ENCODE results near the gene ZBTB1. TPM values are rescaled to one million over a fixed set of nuclear protein-coding genes. Genes with fewer than 3 reads are reported as not detected.
A peak's percentile ranks its signal among the peaks of the same experiment; 100 is the strongest.

ZBTB1 gene
- total RNA-seq, 4 donors from 2014 or later = 17.8 to 41.8 (median 23.9) TPM

GRCh38 chr14:64495252-64495651, 9.3 kb upstream of the ZBTB1 start:
- Histone ChIP-seq H3K9me3 (no peaks in the 10 kb centered on the region), H3K4me3 (no peak overlapping the region), H3K27ac (no peak overlapping the region), H3K36me3 (peaks cover 0 to 20% (median 0%) of the 10 kb centered on the region in 3 donors), H3K4me1 (peaks cover 0 to 10% (median 6%) of the 10 kb centered on the region in 3 donors), H3K27me3 (no peaks in the 10 kb centered on the region)
- intact Hi-C loops (cut with DNase I) = no loop called here
- no peak for DNase-seq
- TF ChIP-seq CTCF (IDR thresholded peaks at IDR 0.05) (no peak), POLR2A (IDR thresholded peaks at IDR 0.05) (no peak)

GRCh38 chr14:64496764-64497163, 7.8 kb upstream of the ZBTB1 start:
- intact Hi-C loops (cut with DNase I) = no loop called here
- Histone ChIP-seq H3K27ac (no peak overlapping the region), H3K4me3 (no peak overlapping the region), H3K9me3 (no peaks in the 10 kb centered on the region), H3K4me1 (peaks cover 12 to 25% (median 20%) of the 10 kb centered on the region in 3 donors), H3K36me3 (peaks cover 0 to 12% (median 0%) of the 10 kb centered on the region in 3 donors), H3K27me3 (no peaks in the 10 kb centered on the region)
- TF ChIP-seq POLR2A (IDR thresholded peaks at IDR 0.05) = no peak
- no peak for DNase-seq

- H3K9me3 ChIP-seq = no peaks in the 10 kb centered on the region
- H3K4me3 ChIP-seq = no peak overlapping the region
- H3K4me1 ChIP-seq = peaks cover 26 to 37% (median 29%) of the 10 kb centered on the region in 3 donors
- H3K27me3 ChIP-seq = no peaks in the 10 kb centered on the region
- WGBS, 2 donors = 94 to 96% methylated on average over 1 of the region's 1 CpG
- TF ChIP-seq POLR2A (IDR thresholded peaks at IDR 0.05) (no peak), CTCF (IDR thresholded peaks at IDR 0.05) (no peak)
- intact Hi-C loops (cut with DNase I) = no loop called here
- H3K36me3 ChIP-seq = peaks cover 0 to 10% (median 0%) of the 10 kb centered on the region in 3 donors
- no peak overlapping the region for H3K27ac ChIP-seq
- no peak for DNase-seq
Observed at GRCh38 chr14:64500088-64500487, 4.5 kb upstream of the ZBTB1 start.

GRCh38 chr14:64501411-64502171, 3.0 kb upstream of the ZBTB1 start:
- Histone ChIP-seq H3K9me3 (no peaks in the 10 kb centered on the region), H3K4me3 (peak overlapping the region in 3 of 4 donors; percentile 85 to 96 (median 89)), H3K4me1 (peaks cover 33 to 50% (median 36%) of the 10 kb centered on the region in 3 donors), H3K27ac (peak overlapping the region; percentile 99 to 100 (median 100)), H3K36me3 (no peaks in the 10 kb centered on the region), H3K27me3 (no peaks in the 10 kb centered on the region)
- intact Hi-C loops (cut with DNase I) = no loop called here
- 17 to 20% methylated on average over 6 to 8 of the region's 8 CpGs for WGBS, 2 donors
- no peak for DNase-seq
- TF ChIP-seq POLR2A (IDR thresholded peaks at IDR 0.05) = peak in 1 of 4 donors; percentile 11
- TF ChIP-seq CTCF (IDR thresholded peaks at IDR 0.05) = no peak

GRCh38 chr14:64502456-64502855, 2.1 kb upstream of the ZBTB1 start:
- no peaks in the 10 kb centered on the region for H3K36me3 ChIP-seq
- no peaks in the 10 kb centered on the region for H3K9me3 ChIP-seq
- TF ChIP-seq POLR2A (IDR thresholded peaks at IDR 0.05) (no peak), CTCF (IDR thresholded peaks at IDR 0.05) (no peak)
- no peaks in the 10 kb centered on the region for H3K27me3 ChIP-seq
- WGBS, 2 donors = 18 to 20% methylated on average over 4 to 6 of the region's 6 CpGs
- peak overlapping the region; percentile 99 to 100 (median 100) for H3K27ac ChIP-seq
- intact Hi-C loops (cut with DNase I) = no loop called here
- peak overlapping the region; percentile 85 to 96 (median 92) for H3K4me3 ChIP-seq
- peaks cover 42 to 58% (median 45%) of the 10 kb centered on the region in 3 donors for H3K4me1 ChIP-seq
- no peak for DNase-seq
